K562 (cell line): ENCODE results near the gene CACNA2D2. TPM values are rescaled to one million over a fixed set of nuclear protein-coding genes. Genes with fewer than 3 reads are reported as not detected.

ENCODE experiments used
- EP300 ChIP-seq: IDR thresholded peaks from 2 replicates; pipeline ENCODE4 v1.6.1; 2012; ENCODE audit warnings: low read length, improper control_type of control experiment
- FOSL1 ChIP-seq: fragments of 200-800 bp; sonication (Bioruptor generic); conservative IDR thresholded peaks from 2 replicates; pipeline ENCODE4 v1.6.1; 2016; ENCODE audit warnings: missing genetic modification characterization, missing compliant biosample characterization
- KDM4B ChIP-seq, 2 experiments: fragments of 450-650 bp in 1 of 2; sonication (generic) in 1 of 2; IDR thresholded peaks; 2 replicates each; pipeline ENCODE4 v1.6.1; 2016 to 2017; ENCODE audit warnings: borderline replicate concordance in 2 of 2, antibody characterized with exemption in 1 of 2, low read depth in 1 of 2, mild to moderate bottlenecking in 1 of 2
- MBD2 ChIP-seq: sonication (generic); IDR thresholded peaks from 2 replicates; pipeline ENCODE4 v1.6.1; 2016; ENCODE audit warnings: low read depth, borderline replicate concordance
- MTA3 ChIP-seq: fragments of 450-650 bp; formaldehyde crosslinking; IDR thresholded peaks from 2 replicates; pipeline ENCODE4 v1.6.1; 2017; ENCODE audit warnings: mild to moderate bottlenecking, borderline replicate concordance
- MXI1 ChIP-seq: IDR thresholded peaks from 2 replicates; pipeline ENCODE4 v1.6.1; 2011; ENCODE audit warnings: low read depth, mild to moderate bottlenecking, improper control_type of control experiment, low read length
- NR2C2 ChIP-seq, 2 experiments: fragments of 200-800 bp in 1 of 2; sonication (Bioruptor generic) in 1 of 2; sonication (generic) in 1 of 2; formaldehyde crosslinking in 1 of 2; IDR thresholded peaks; 2 replicates each; pipeline versions ENCODE4 v1.6.1 to v1.8.0; 2016 to 2022; ENCODE audit warnings: mild to moderate bottlenecking in 1 of 2, missing compliant biosample characterization in 1 of 2, missing genetic modification characterization in 1 of 2, missing genetic modification reagents in 1 of 2
- NUFIP1 ChIP-seq: fragments of 450-650 bp; IDR thresholded peaks from 2 replicates; pipeline ENCODE4 v1.6.1; 2018; ENCODE audit not compliant: partially characterized antibody
- PYGO2 ChIP-seq: fragments of 450-650 bp; IDR thresholded peaks from 2 replicates; pipeline ENCODE4 v1.6.1; 2016; ENCODE audit warnings: mild to moderate bottlenecking, missing genetic modification characterization, moderate library complexity, missing compliant biosample characterization
- RBBP5 ChIP-seq: fragments of 200-600 bp; sonication (generic); IDR thresholded peaks from 2 replicates; pipeline ENCODE4 v1.6.1; 2012; ENCODE audit warnings: borderline replicate concordance, mild to moderate bottlenecking, low read length, control low read depth, inconsistent platforms; ENCODE audit not compliant: insufficient read depth, poor library complexity, severe bottlenecking
- RBFOX2 ChIP-seq: fragments of 200-400 bp; formaldehyde crosslinking; IDR thresholded peaks from 2 replicates; pipeline ENCODE4 v1.6.1; 2017; ENCODE audit warnings: low read depth, mild to moderate bottlenecking, low read length, moderate library complexity
- RNF2 ChIP-seq: sonication (generic); IDR thresholded peaks from 2 replicates; pipeline ENCODE4 v1.6.1; 2016
- SAP30 ChIP-seq: fragments of 200-600 bp; sonication (generic); IDR thresholded peaks from 2 replicates; pipeline ENCODE4 v1.6.1; 2012; ENCODE audit warnings: borderline replicate concordance, low read depth, mild to moderate bottlenecking, moderate library complexity, low read length, control low read depth, inconsistent platforms; ENCODE audit not compliant: insufficient read depth, poor library complexity, severe bottlenecking
- SIX5 ChIP-seq, 2 experiments: IDR thresholded peaks; 2 replicates each; pipeline ENCODE4 v1.6.1; 2011; ENCODE audit warnings: low read length in 2 of 2, borderline replicate concordance in 1 of 2, low read depth in 1 of 2, mild to moderate bottlenecking in 1 of 2, moderate library complexity in 1 of 2; ENCODE audit not compliant: insufficient read depth in 1 of 2
- SP1 ChIP-seq: sonication (generic); formaldehyde crosslinking; IDR thresholded peaks from 2 replicates; pipeline ENCODE4 v1.8.1; 2022; ENCODE audit warnings: mild to moderate bottlenecking, missing genetic modification reagents
- SREBF1 ChIP-seq: fragments of 150-350 bp; IDR thresholded peaks from 2 replicates; pipeline ENCODE4 v1.6.1; 2014; ENCODE audit warnings: antibody characterized with exemption, low read depth, low read length, borderline replicate concordance
- ZBED1 ChIP-seq: IDR thresholded peaks from 2 replicates; pipeline ENCODE4 v1.6.1; 2014
- ZNF24 ChIP-seq: fragments of 450-650 bp; IDR thresholded peaks from 2 replicates; pipeline ENCODE4 v1.6.1; 2016
- polyA plus RNA-seq, 8 experiments: library from polyadenylated mRNA; depleted of rRNA in 4 of 8; stranded (reverse) in 5 of 8; unstranded in 3 of 8; fragments of >200 nt; fragmentation: Nextera tagmentation in 2 of 8; fragmentation: Illumina TruSeq in 1 of 8; extraction: Ambion mirVana in 2 of 8; extraction: Trizol in 1 of 8; gene quantifications; 2 replicates each; pipeline versions ENCODE4 v1.2.1 to v1.2.3, GENCODE V29; 2011 to 2014; ENCODE audit warnings: inconsistent platforms in 1 of 8, missing spikeins in 1 of 8
- total RNA-seq, 7 experiments: library from RNA; depleted of rRNA in 6 of 7; stranded (reverse); fragments of >200 nt in 6 of 7; fragmentation: Illumina TruSeq in 2 of 7; extraction: Trizol in 2 of 7; gene quantifications; 2 replicates each; pipeline versions ENCODE4 v1.2.1 to v1.2.3, GENCODE V29; 2011 to 2021; ENCODE audit warnings: low replicate concordance in 1 of 7
- TF ChIP-seq, protein P1 (sequence below): fragments of 450-650 bp; IDR thresholded peaks from 2 replicates; pipeline ENCODE4 v1.6.1; 2018; ENCODE audit not compliant: partially characterized antibody
- TF ChIP-seq, protein P2 (sequence below): fragments of 200-800 bp; sonication (Bioruptor generic); IDR thresholded peaks from 2 replicates; pipeline ENCODE4 v1.6.1; 2017; ENCODE audit warnings: missing genetic modification characterization, missing compliant biosample characterization

CACNA2D2 gene
- total and polyA plus RNA-seq, 9 of the 15 experiments (the other 6 are each of a cell fraction or from before 2014, with no cell fraction given) = 0.11 to 0.58 (median 0.36) TPM; not detected in 2

- TF ChIP-seq, protein P1, sequence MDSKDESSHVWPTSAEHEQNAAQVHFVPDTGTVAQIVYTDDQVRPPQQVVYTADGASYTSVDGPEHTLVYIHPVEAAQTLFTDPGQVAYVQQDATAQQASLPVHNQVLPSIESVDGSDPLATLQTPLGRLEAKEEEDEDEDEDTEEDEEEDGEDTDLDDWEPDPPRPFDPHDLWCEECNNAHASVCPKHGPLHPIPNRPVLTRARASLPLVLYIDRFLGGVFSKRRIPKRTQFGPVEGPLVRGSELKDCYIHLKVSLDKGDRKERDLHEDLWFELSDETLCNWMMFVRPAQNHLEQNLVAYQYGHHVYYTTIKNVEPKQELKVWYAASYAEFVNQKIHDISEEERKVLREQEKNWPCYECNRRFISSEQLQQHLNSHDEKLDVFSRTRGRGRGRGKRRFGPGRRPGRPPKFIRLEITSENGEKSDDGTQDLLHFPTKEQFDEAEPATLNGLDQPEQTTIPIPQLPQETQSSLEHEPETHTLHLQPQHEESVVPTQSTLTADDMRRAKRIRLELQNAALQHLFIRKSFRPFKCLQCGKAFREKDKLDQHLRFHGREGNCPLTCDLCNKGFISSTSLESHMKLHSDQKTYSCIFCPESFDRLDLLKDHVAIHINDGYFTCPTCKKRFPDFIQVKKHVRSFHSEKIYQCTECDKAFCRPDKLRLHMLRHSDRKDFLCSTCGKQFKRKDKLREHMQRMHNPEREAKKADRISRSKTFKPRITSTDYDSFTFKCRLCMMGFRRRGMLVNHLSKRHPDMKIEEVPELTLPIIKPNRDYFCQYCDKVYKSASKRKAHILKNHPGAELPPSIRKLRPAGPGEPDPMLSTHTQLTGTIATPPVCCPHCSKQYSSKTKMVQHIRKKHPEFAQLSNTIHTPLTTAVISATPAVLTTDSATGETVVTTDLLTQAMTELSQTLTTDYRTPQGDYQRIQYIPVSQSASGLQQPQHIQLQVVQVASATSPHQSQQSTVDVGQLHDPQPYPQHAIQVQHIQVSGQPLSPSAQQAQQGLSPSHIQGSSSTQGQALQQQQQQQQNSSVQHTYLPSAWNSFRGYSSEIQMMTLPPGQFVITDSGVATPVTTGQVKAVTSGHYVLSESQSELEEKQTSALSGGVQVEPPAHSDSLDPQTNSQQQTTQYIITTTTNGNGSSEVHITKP = peak; percentile 100
- TF ChIP-seq NUFIP1 = peak; percentile 73
- TF ChIP-seq SAP30 = peak; percentile 77
- TF ChIP-seq SIX5 (IDR thresholded peaks at IDR 0.05; ENCODE audit: borderline replicate concordance in 1 of 2, insufficient read depth in 1 of 2, low read depth in 1 of 2, low read length in 2 of 2) = peak; percentile 17 to 36; a peak in 2 of 4 replicates
- peak; percentile 64 for TF ChIP-seq RBBP5
- no peak for TF ChIP-seq ZNF24
- peak; percentile 94 for TF ChIP-seq SP1 (CRISPR knock-in tag)
- 0 out of 2 replicates have a peak, but pooled peaks have one; percentile 24 for TF ChIP-seq EP300
- TF ChIP-seq MTA3 = 0 out of 2 replicates have a peak, but pooled peaks have one; percentile 12
- TF ChIP-seq FOSL1 (tag) = 0 out of 2 replicates have a peak, but pooled peaks have one; percentile 16
- 0 out of 2 replicates have a peak, but pooled peaks have one; percentile 51 for TF ChIP-seq SREBF1
- peak in 1 of 2 experiments; percentile 64; a peak in 1 of 4 replicates for TF ChIP-seq KDM4B (IDR thresholded peaks at IDR 0.05; ENCODE audit: borderline replicate concordance in 2 of 2, low read depth in 1 of 2)
- no peak for TF ChIP-seq NR2C2 (CRISPR knock-in tag; IDR thresholded peaks at IDR 0.05)
- peak; percentile 29; the same call in 1 of the 2 replicates for TF ChIP-seq NR2C2 (tag; IDR thresholded peaks at IDR 0.05)
- peak; percentile 55 for TF ChIP-seq RBFOX2
- TF ChIP-seq ZBED1 = no peak
- peak; percentile 94 for TF ChIP-seq MBD2
- TF ChIP-seq, protein P2, sequence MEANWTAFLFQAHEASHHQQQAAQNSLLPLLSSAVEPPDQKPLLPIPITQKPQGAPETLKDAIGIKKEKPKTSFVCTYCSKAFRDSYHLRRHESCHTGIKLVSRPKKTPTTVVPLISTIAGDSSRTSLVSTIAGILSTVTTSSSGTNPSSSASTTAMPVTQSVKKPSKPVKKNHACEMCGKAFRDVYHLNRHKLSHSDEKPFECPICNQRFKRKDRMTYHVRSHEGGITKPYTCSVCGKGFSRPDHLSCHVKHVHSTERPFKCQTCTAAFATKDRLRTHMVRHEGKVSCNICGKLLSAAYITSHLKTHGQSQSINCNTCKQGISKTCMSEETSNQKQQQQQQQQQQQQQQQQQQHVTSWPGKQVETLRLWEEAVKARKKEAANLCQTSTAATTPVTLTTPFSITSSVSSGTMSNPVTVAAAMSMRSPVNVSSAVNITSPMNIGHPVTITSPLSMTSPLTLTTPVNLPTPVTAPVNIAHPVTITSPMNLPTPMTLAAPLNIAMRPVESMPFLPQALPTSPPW (CRISPR knock-in tag) = peak; percentile 95
- TF ChIP-seq RNF2 = peak; percentile 89; the same call in 1 of the 2 replicates
- TF ChIP-seq MXI1 = 0 out of 2 replicates have a peak, but pooled peaks have one; percentile 7
- TF ChIP-seq PYGO2 (tag) = no peak
Observed at GRCh38 chr3:50321336-50322114, 181.9 kb downstream of the CACNA2D2 start (continued).
